ENCODE measurements around the gene ATXN2. TPM values are rescaled to one million over a fixed set of nuclear protein-coding genes. Genes with fewer than 3 reads are reported as not detected.

Gene ATXN2
- total and polyA plus RNA-seq, 9 of the 15 experiments (the other 6 are each of a cell fraction or from before 2014, with no cell fraction given) = 16.8 to 67.8 (median 29.3) TPM

DNA sequence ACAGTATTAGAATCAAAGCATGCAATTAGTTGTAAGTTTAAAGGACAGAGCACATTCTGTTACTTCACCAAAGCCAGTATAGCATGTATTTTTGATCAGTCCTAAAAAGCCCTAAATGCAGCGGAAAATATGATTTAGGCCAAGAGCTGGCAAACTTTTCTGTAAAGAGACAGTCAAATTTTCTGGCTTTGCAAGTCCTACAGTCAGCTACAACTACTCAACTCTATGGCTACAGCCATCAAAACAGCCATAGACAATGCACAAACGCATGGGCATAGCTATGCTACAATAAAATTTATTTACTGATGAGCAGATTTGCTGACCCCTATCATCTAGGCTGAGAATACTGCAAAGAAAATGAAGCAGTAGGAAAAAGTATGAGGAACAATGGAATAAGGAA is 52.9 kb downstream of the ATXN2 start:
- no peaks in the 10 kb centered on the region for H3K4me1 ChIP-seq (replicated peaks in 1 of 2; ENCODE audit: control insufficient read depth in 2 of 2, insufficient read depth in 2 of 2, low read length in 2 of 2)
- ATAC-seq = no peak
- CTCF ChIA-PET (ENCODE audit: low intra/inter-chr PET ratio) = interaction anchor here (0.6 kb wide), 1 partner anchor 13 kb away, joined by 3 read pairs; no protein-coding TSS in a partner anchor
- DNase-seq (ENCODE audit: extremely low read depth in 1 of 4, low spot score in 3 of 4) = no peak
- TF ChIP-seq RHOXF2B (CRISPR knock-in tag; conservative IDR thresholded peaks at IDR 0.05) = no peak
- TF ChIP-seq, protein P1, sequence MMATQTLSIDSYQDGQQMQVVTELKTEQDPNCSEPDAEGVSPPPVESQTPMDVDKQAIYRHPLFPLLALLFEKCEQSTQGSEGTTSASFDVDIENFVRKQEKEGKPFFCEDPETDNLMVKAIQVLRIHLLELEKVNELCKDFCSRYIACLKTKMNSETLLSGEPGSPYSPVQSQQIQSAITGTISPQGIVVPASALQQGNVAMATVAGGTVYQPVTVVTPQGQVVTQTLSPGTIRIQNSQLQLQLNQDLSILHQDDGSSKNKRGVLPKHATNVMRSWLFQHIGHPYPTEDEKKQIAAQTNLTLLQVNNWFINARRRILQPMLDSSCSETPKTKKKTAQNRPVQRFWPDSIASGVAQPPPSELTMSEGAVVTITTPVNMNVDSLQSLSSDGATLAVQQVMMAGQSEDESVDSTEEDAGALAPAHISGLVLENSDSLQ (IDR thresholded peaks at IDR 0.05) = no peak
- TF ChIP-seq NR1H2 (CRISPR knock-in tag; IDR thresholded peaks at IDR 0.05) = no peak
- no peak for TF ChIP-seq NUFIP1 (IDR thresholded peaks at IDR 0.05; ENCODE audit: partially characterized antibody)
- no peak for TF ChIP-seq SMARCC2 (IDR thresholded peaks at IDR 0.05; ENCODE audit: low read depth)
- no peak overlapping the region for H2AFZ ChIP-seq (ENCODE audit: low read depth, low read length)
- 95% methylated on average over 2 of the region's 2 CpGs for WGBS (ENCODE audit: insufficient coverage, low coverage, missing lambda C conversion rate)
- no peaks in the 10 kb centered on the region for H3K27me3 ChIP-seq (ENCODE audit: control insufficient read depth in 2 of 2, insufficient read depth in 2 of 2, low read length in 2 of 2)
- no TSS peak for BruUV-seq (replicated peaks)
- H3K9me3 ChIP-seq (replicated peaks; ENCODE audit: control insufficient read depth, insufficient read depth, low read depth, low read length) = no peaks in the 10 kb centered on the region
- intact Hi-C loops (cut with micrococcal nuclease) (no loop called here), in situ Hi-C loops (cut with MboI) (no loop called here)
- H3K27ac ChIP-seq (ENCODE audit: extremely low read depth, low read depth, low read length) = no peak overlapping the region
- H3K9ac ChIP-seq (ENCODE audit: insufficient read depth in 1 of 2, low read depth in 2 of 2, low read length in 2 of 2) = no peak overlapping the region
- peaks cover 5% of the 10 kb centered on the region; the same call in 2 of the 3 replicates for H3K79me2 ChIP-seq (ENCODE audit: control insufficient read depth, insufficient read depth, low read length)
- no peak overlapping the region for H3K4me3 ChIP-seq
- H3K36me3 ChIP-seq (ENCODE audit: control insufficient read depth, insufficient read depth, low read length) = peaks cover 78% of the 10 kb centered on the region
- POLR2A ChIA-PET = no interaction called here
- no peaks in the 10 kb centered on the region for H4K20me1 ChIP-seq (replicated peaks; ENCODE audit: control insufficient read depth, insufficient read depth, low read length)
- H3K9me1 ChIP-seq (ENCODE audit: control insufficient read depth, insufficient read depth, low read length) = no peaks in the 10 kb centered on the region
- no peak overlapping the region for H3K4me2 ChIP-seq (ENCODE audit: insufficient read depth, low read length)
- FAIRE-seq = no peak

DNA sequence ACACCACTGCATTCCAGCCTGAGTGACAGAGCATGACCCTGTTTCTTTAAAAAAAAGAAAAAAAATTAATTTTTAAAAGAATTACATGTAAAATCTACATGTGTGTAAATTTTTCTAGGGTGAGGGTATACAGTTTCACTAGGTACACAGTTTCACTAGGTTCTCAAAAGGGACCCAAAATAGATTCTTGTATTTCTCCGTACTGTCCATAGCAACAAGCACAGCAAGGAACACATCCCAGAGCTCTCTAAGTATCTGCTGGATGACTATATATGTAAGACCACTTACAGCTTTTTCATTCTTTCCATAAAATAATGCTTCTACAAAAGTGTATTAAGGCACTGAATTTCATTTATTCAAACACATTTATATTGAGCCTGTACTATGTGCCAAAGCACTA is 55.1 kb downstream of the ATXN2 start:
- no TSS peak for BruUV-seq (replicated peaks)
- Histone ChIP-seq H3K4me1 (replicated peaks in 1 of 2; ENCODE audit: control insufficient read depth in 2 of 2, insufficient read depth in 2 of 2, low read length in 2 of 2) (no peaks in the 10 kb centered on the region), H3K4me3 (no peak overlapping the region), H4K20me1 (replicated peaks; ENCODE audit: control insufficient read depth, insufficient read depth, low read length) (no peaks in the 10 kb centered on the region), H3K36me3 (ENCODE audit: control insufficient read depth, insufficient read depth, low read length) (peaks cover 65% of the 10 kb centered on the region), H2AFZ (ENCODE audit: low read depth, low read length) (no peak overlapping the region), H3K9me3 (replicated peaks; ENCODE audit: control insufficient read depth, insufficient read depth, low read depth, low read length) (no peaks in the 10 kb centered on the region), H3K79me2 (ENCODE audit: control insufficient read depth, insufficient read depth, low read length) (peaks cover 2% of the 10 kb centered on the region; the same call in 2 of the 3 replicates), H3K4me2 (ENCODE audit: insufficient read depth, low read length) (no peak overlapping the region), H3K27ac (ENCODE audit: extremely low read depth, low read depth, low read length) (no peak overlapping the region), H3K9ac (ENCODE audit: insufficient read depth in 1 of 2, low read depth in 2 of 2, low read length in 2 of 2) (no peak overlapping the region), H3K9me1 (ENCODE audit: control insufficient read depth, insufficient read depth, low read length) (no peaks in the 10 kb centered on the region), H3K27me3 (ENCODE audit: control insufficient read depth in 2 of 2, insufficient read depth in 2 of 2, low read length in 2 of 2) (no peaks in the 10 kb centered on the region)
- in situ Hi-C loops (cut with MboI) (no loop called here), intact Hi-C loops (cut with micrococcal nuclease) (no loop called here)
- DNase-seq (ENCODE audit: extremely low read depth in 1 of 4, low spot score in 3 of 4) (no peak), ATAC-seq (no peak), FAIRE-seq (no peak)
- CTCF ChIA-PET (ENCODE audit: low intra/inter-chr PET ratio) = no interaction called here
- WGBS (ENCODE audit: insufficient coverage, low coverage, missing lambda C conversion rate) = 90% methylated on average over 1 of the region's 1 CpG
- POLR2A ChIA-PET = no interaction called here
- TF ChIP-seq ZNF274 (IDR thresholded peaks at IDR 0.05; ENCODE audit: borderline replicate concordance, low read depth, low read length) = no peak
- no peak for TF ChIP-seq ZKSCAN8 (CRISPR knock-in tag; IDR thresholded peaks at IDR 0.05)
- no peak for TF ChIP-seq JUN (IDR thresholded peaks at IDR 0.05; ENCODE audit: borderline replicate concordance, low read depth, low read length)
- no peak for TF ChIP-seq JUN (CRISPR knock-in tag; IDR thresholded peaks at IDR 0.05; ENCODE audit: borderline replicate concordance)
- TF ChIP-seq, protein P2, sequence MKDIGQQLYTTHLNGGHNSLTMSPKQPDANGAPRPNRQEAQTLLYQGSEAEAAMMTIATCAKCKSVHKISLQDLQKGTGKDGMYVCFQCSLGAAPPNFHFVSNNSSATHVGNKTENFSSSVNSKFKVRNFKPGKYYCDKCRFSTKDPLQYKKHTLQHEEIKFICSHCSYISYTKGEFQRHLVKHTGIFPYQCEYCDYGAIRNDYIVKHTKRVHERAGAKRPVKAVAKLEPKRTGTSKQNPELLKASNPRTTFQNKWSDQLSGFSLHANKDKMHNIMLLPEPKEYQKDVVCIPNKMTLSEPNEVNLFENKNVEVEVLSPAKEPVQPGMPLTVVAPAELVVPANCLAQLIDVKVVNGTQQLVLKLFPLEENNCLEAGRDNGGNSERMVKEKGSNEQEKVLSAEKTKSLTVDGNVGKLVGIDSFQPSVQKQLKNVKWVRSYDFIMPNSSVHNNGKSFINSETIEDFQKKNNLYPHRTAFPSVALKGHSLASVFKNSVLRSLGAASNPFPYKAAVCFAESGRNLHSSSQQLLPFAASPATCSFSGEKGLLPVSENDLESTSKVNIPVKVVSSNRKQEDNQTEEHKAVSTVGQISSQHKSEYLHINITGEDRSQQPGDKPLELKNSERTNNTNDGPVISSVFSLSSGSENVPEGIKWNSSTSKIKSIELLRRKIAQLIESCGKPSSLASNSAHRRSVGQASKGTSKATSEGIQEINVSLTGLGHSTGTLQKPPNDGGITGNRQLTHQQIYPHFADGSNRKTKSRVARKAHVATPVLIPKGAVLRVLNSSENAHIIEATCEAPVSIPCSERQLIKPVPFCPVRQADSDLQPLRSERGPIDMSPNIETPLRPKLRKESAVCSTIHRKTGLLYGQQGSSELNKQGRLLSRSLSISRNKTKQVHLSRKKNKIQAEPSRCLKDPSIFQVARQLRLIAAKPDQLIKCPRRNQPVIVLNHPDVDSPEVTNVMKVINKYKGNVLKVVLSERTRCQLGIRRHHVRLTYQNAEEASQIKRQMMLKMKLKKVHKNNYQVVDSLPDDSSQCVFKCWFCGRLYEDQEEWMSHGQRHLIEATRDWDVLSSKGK (CRISPR knock-in tag; IDR thresholded peaks at IDR 0.05) = no peak

Data from K562 (cell line).